ENCODE data around the gene E4F1.

E4F1 gene

DNA sequence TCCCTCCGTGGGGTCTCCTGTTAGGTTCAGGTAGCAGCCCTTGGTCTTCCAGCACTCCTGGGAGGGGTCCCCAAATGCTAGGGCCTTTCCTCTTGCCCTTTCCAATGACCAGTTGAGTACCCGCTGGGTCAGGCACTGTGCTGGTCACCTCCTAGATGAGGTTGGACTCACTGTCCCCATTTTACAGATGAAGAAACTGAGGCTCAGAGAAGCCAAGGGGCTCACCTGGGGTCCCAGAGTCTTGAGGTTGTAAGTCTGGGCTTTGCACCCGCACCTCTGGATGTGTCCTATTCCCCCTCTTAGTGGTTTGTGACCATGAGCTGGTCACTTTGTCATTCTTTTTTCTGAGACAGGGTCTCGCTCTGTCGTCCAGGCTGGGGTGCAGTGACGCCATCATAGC, 25.6 kb upstream of the E4F1 start:
- Histone ChIP-seq H3K9me3 (ENCODE audit: control insufficient read depth, insufficient read depth, low read length) (no peaks in the 10 kb centered on the region), H3K27me3 (ENCODE audit: control insufficient read depth, low read length) (peaks cover 64% of the 10 kb centered on the region)
- TF ChIP-seq EZH2phosphoT487 (IDR thresholded peaks at IDR 0.05; ENCODE audit: borderline replicate concordance, low read length): no peak
- TF ChIP-seq, protein P1, sequence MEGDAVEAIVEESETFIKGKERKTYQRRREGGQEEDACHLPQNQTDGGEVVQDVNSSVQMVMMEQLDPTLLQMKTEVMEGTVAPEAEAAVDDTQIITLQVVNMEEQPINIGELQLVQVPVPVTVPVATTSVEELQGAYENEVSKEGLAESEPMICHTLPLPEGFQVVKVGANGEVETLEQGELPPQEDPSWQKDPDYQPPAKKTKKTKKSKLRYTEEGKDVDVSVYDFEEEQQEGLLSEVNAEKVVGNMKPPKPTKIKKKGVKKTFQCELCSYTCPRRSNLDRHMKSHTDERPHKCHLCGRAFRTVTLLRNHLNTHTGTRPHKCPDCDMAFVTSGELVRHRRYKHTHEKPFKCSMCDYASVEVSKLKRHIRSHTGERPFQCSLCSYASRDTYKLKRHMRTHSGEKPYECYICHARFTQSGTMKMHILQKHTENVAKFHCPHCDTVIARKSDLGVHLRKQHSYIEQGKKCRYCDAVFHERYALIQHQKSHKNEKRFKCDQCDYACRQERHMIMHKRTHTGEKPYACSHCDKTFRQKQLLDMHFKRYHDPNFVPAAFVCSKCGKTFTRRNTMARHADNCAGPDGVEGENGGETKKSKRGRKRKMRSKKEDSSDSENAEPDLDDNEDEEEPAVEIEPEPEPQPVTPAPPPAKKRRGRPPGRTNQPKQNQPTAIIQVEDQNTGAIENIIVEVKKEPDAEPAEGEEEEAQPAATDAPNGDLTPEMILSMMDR (IDR thresholded peaks at IDR 0.05; ENCODE audit: low read depth, low read length, poor library complexity, severe bottlenecking): no peak

DNA sequence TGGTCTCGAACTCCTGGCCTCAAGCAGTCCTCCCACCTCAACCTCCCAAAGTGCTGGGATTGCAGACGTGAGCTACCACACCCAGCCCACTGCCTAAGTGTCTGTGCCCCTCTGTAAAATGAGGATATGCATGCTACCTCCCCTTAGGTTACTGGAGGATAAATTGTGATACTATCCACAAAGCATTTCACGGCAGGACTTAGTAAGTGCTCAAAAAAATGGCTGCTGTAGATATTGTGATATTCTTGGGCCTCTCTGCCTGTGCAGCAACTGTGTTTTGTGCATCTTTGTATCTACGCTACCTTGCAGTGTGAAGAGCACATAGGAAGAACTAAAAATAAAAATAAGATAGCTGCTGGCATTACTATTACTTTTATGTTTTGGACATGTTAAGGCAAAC, 25.1 kb upstream of the E4F1 start:
- no peak overlapping the region for H3K27ac ChIP-seq (ENCODE audit: low read depth, low read length)
- H3K9me3 ChIP-seq (ENCODE audit: control insufficient read depth, insufficient read depth, low read length): no peaks in the 10 kb centered on the region
- no peaks in the 10 kb centered on the region for H3K36me3 ChIP-seq (ENCODE audit: control insufficient read depth, low read length)
- no peaks in the 10 kb centered on the region for H3K9me2 ChIP-seq (replicated peaks; ENCODE audit: control insufficient read depth, low read length)
- peaks cover 5% of the 10 kb centered on the region; the same call in 1 of the 2 replicates for H4K20me1 ChIP-seq (ENCODE audit: control insufficient read depth, insufficient read depth, low read depth, low read length)
- no peaks in the 10 kb centered on the region for H3K79me2 ChIP-seq (ENCODE audit: control insufficient read depth, low read length)
- no peak overlapping the region for H3K4me2 ChIP-seq (ENCODE audit: low read length)
- H3K4me3 ChIP-seq (ENCODE audit: low read length): no peak overlapping the region
- no peaks in the 10 kb centered on the region for H3F3A ChIP-seq (ENCODE audit: control insufficient read depth, insufficient read depth)
- TF ChIP-seq, protein P1 (IDR thresholded peaks at IDR 0.05; ENCODE audit: low read depth, low read length, poor library complexity, severe bottlenecking): no peak
- no peak for TF ChIP-seq EZH2phosphoT487 (IDR thresholded peaks at IDR 0.05; ENCODE audit: borderline replicate concordance, low read length)
- H3K27me3 ChIP-seq (ENCODE audit: control insufficient read depth, low read length): peaks cover 63% of the 10 kb centered on the region
- peaks cover 10% of the 10 kb centered on the region for H3K4me1 ChIP-seq (ENCODE audit: control insufficient read depth, low read length)

More for the DNA sequence above, 25.6 kb upstream of the E4F1 start:
- peaks cover 10% of the 10 kb centered on the region for H3K4me1 ChIP-seq (ENCODE audit: control insufficient read depth, low read length)
- no peaks in the 10 kb centered on the region for H3K36me3 ChIP-seq (ENCODE audit: control insufficient read depth, low read length)
- no peak overlapping the region for H3K4me2 ChIP-seq (ENCODE audit: low read length)
- H3K9me2 ChIP-seq (replicated peaks; ENCODE audit: control insufficient read depth, low read length): no peaks in the 10 kb centered on the region
- H3K27ac ChIP-seq (ENCODE audit: low read depth, low read length): no peak overlapping the region
- H3K4me3 ChIP-seq (ENCODE audit: low read length): no peak overlapping the region
- H3F3A ChIP-seq (ENCODE audit: control insufficient read depth, insufficient read depth): no peaks in the 10 kb centered on the region
- H4K20me1 ChIP-seq (ENCODE audit: control insufficient read depth, insufficient read depth, low read depth, low read length): peaks cover 5% of the 10 kb centered on the region; the same call in 1 of the 2 replicates
- no peaks in the 10 kb centered on the region for H3K79me2 ChIP-seq (ENCODE audit: control insufficient read depth, low read length)

DNA sequence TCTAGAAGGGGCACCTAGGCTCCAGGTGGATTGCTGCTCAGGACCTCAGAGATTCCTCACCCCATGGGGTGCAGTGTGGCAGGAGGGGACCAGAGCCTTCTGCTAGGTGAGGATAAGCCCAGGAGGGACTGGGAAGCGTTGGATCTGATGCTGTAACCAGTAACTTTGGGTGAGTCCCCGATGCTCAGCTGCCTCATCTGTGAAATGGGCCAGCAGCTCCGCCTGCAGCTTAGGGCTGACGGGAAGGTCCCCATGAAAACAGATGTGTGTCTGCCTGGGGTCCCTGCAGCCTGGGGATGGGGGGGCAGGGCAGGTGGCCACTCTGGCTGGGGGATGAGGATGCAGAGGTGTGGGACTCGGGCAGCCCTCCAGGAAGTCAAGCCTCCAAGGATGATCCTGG, 24.3 kb upstream of the E4F1 start:
- Histone ChIP-seq H3K4me3 (ENCODE audit: low read length) (no peak overlapping the region), H4K20me1 (ENCODE audit: control insufficient read depth, insufficient read depth, low read depth, low read length) (peaks cover 5% of the 10 kb centered on the region; the same call in 1 of the 2 replicates), H3K27me3 (ENCODE audit: control insufficient read depth, low read length) (peaks cover 55% of the 10 kb centered on the region), H3K9me3 (ENCODE audit: control insufficient read depth, insufficient read depth, low read length) (no peaks in the 10 kb centered on the region), H3F3A (ENCODE audit: control insufficient read depth, insufficient read depth) (no peaks in the 10 kb centered on the region), H3K79me2 (ENCODE audit: control insufficient read depth, low read length) (no peaks in the 10 kb centered on the region), H3K27ac (ENCODE audit: low read depth, low read length) (no peak overlapping the region), H3K4me1 (ENCODE audit: control insufficient read depth, low read length) (peaks cover 10% of the 10 kb centered on the region), H3K4me2 (ENCODE audit: low read length) (no peak overlapping the region), H3K36me3 (ENCODE audit: control insufficient read depth, low read length) (no peaks in the 10 kb centered on the region), H3K9me2 (replicated peaks; ENCODE audit: control insufficient read depth, low read length) (no peaks in the 10 kb centered on the region)
- TF ChIP-seq EZH2phosphoT487 (IDR thresholded peaks at IDR 0.05; ENCODE audit: borderline replicate concordance, low read length): no peak
- TF ChIP-seq, protein P1 (IDR thresholded peaks at IDR 0.05; ENCODE audit: low read depth, low read length, poor library complexity, severe bottlenecking): no peak
